Tibial artery (tissue), 4 donors: Measurements from ENCODE around the gene GLI3.

Source experiments
- DNase-seq, 2 donors: peaks; one replicate each; pipeline ENCODE4 v3.0.0-alpha.2; 2019
- H3K27ac ChIP-seq, 2 donors: fragments of 200-600 bp; sonication (generic) in 1 of 2; 1 replicate in 1 of 2; 2 replicates in 1 of 2; pipeline ENCODE4 v1.5.1; 2018 to 2019; ENCODE audit warnings: mild to moderate bottlenecking in 1 of 2
- H3K27me3 ChIP-seq, 2 donors: fragments of 200-600 bp; sonication (generic) in 1 of 2; one replicate each; pipeline versions ENCODE4 v1.5.1 to v1.6.0; 2016 to 2019
- H3K36me3 ChIP-seq, 3 donors: fragments of 200-600 bp; sonication (generic) in 2 of 3; one replicate each; pipeline ENCODE4 v1.5.1; 2016 to 2019; ENCODE audit warnings: mild to moderate bottlenecking in 2 of 3
- H3K4me1 ChIP-seq, 4 donors: fragments of 200-600 bp; sonication (generic) in 2 of 4; 1 replicate in 3 of 4; 2 replicates in 1 of 4; pipeline ENCODE4 v1.5.1; 2016 to 2019
- H3K4me3 ChIP-seq, 2 donors: fragments of 200-600 bp; sonication (generic) in 1 of 2; 1 replicate in 1 of 2; 2 replicates in 1 of 2; pipeline ENCODE4 v1.5.1; 2018 to 2019; ENCODE audit warnings: mild to moderate bottlenecking in 2 of 2
- H3K9me3 ChIP-seq, 3 donors: fragments of 200-600 bp; sonication (generic) in 1 of 3; one replicate each; pipeline ENCODE4 v1.5.1; 2016 to 2019
- CTCF ChIP-seq, 2 experiments: fragments of 200-600 bp in 1 of 2; fragments of 450-650 bp in 1 of 2; IDR thresholded peaks; one replicate each; pipeline ENCODE4 v1.5.1; 2017 to 2019; ENCODE audit warnings: antibody characterized with exemption in 2 of 2, mild to moderate bottlenecking in 1 of 2, moderate library complexity in 1 of 2
- intact Hi-C: fragments of 100-400 bp; cut with DNase I; formaldehyde crosslinking; loops from one replicate; pipeline ENCODE4 v1.15.0; 2023; ENCODE audit warnings: low total_unique reads

Gene GLI3

GRCh38 chr7:42090806-42091205 lies 146.2 kb downstream of the GLI3 start:
- peaks cover 0 to 4% (median 0%) of the 10 kb centered on the region in 4 donors for H3K4me1 ChIP-seq
- no peaks in the 10 kb centered on the region for H3K36me3 ChIP-seq
- DNase-seq, result no peak
- TF ChIP-seq CTCF (IDR thresholded peaks at IDR 0.05), result no peak
- no peak overlapping the region for H3K4me3 ChIP-seq
- intact Hi-C loops, result no loop called here
- no peaks in the 10 kb centered on the region for H3K27me3 ChIP-seq
- H3K9me3 ChIP-seq, result no peaks in the 10 kb centered on the region
- no peak overlapping the region for H3K27ac ChIP-seq

GRCh38 chr7:42090056-42090455 lies 147.0 kb downstream of the GLI3 start:
- intact Hi-C loops, result no loop called here
- Histone ChIP-seq H3K9me3 (no peaks in the 10 kb centered on the region), H3K36me3 (no peaks in the 10 kb centered on the region), H3K27ac (no peak overlapping the region), H3K27me3 (no peaks in the 10 kb centered on the region), H3K4me3 (no peak overlapping the region), H3K4me1 (peaks cover 0 to 4% (median 0%) of the 10 kb centered on the region in 4 donors)
- DNase-seq, result no peak
- TF ChIP-seq CTCF (IDR thresholded peaks at IDR 0.05), result no peak

- H3K27me3 ChIP-seq, result no peaks in the 10 kb centered on the region
- no peaks in the 10 kb centered on the region for H3K9me3 ChIP-seq
- H3K36me3 ChIP-seq, result no peaks in the 10 kb centered on the region
- H3K4me3 ChIP-seq, result no peak overlapping the region
- intact Hi-C loops, result no loop called here
- H3K27ac ChIP-seq, result no peak overlapping the region
- peaks cover 0 to 4% (median 0%) of the 10 kb centered on the region in 4 donors for H3K4me1 ChIP-seq
- no peak for DNase-seq
- TF ChIP-seq CTCF (IDR thresholded peaks at IDR 0.05), result no peak
Measured at GRCh38 chr7:42087616-42088015, 149.4 kb downstream of the GLI3 start.

- intact Hi-C loops, result no loop called here
- Histone ChIP-seq H3K27ac (no peak overlapping the region), H3K9me3 (no peaks in the 10 kb centered on the region), H3K27me3 (no peaks in the 10 kb centered on the region), H3K4me1 (no peaks in the 10 kb centered on the region), H3K36me3 (no peaks in the 10 kb centered on the region), H3K4me3 (no peak overlapping the region)
- no peak for DNase-seq
- no peak for TF ChIP-seq CTCF (IDR thresholded peaks at IDR 0.05)
Measured at GRCh38 chr7:42085531-42085930, 151.5 kb downstream of the GLI3 start.

GRCh38 chr7:42084263-42084662 lies 152.7 kb downstream of the GLI3 start:
- Histone ChIP-seq H3K36me3 (no peaks in the 10 kb centered on the region), H3K27ac (no peak overlapping the region), H3K4me1 (no peaks in the 10 kb centered on the region), H3K27me3 (no peaks in the 10 kb centered on the region), H3K9me3 (no peaks in the 10 kb centered on the region), H3K4me3 (no peak overlapping the region)
- no peak for DNase-seq
- no peak for TF ChIP-seq CTCF (IDR thresholded peaks at IDR 0.05)
- intact Hi-C loops, result no loop called here

GRCh38 chr7:42083284-42083683 lies 153.7 kb downstream of the GLI3 start:
- no peak for TF ChIP-seq CTCF (IDR thresholded peaks at IDR 0.05)
- Histone ChIP-seq H3K9me3 (no peaks in the 10 kb centered on the region), H3K4me3 (no peak overlapping the region), H3K4me1 (no peaks in the 10 kb centered on the region), H3K36me3 (no peaks in the 10 kb centered on the region), H3K27me3 (no peaks in the 10 kb centered on the region), H3K27ac (no peak overlapping the region)
- no peak for DNase-seq
- intact Hi-C loops, result no loop called here
